Neural cell (in vitro differentiated cells): ENCODE measurements around the gene IQSEC1. TPM values are rescaled to one million over a fixed set of nuclear protein-coding genes. Genes with fewer than 3 reads are reported as not detected.

Experiments used
- H2AFZ ChIP-seq: fragments of 200-600, 300-800 bp; sonication (generic), shearing (Covaris generic); 2 replicates; pipeline ENCODE4 v1.6.0; 2014; ENCODE audit warnings: low read depth, mild to moderate bottlenecking, antibody characterized with exemption, low read length, moderate library complexity
- H3F3A ChIP-seq: fragments of 200-600 bp; shearing (Covaris generic); 2 replicates; pipeline ENCODE4 v1.6.1; 2016; ENCODE audit warnings: mild to moderate bottlenecking, moderate library complexity, mixed read lengths, antibody characterized with exemption, low read length; ENCODE audit not compliant: insufficient read depth, poor library complexity, severe bottlenecking
- H3K27ac ChIP-seq: fragments of 200-600, 300-800 bp; sonication (generic), shearing (Covaris generic); 2 replicates; pipeline ENCODE4 v1.5.1; 2014; ENCODE audit warnings: mild to moderate bottlenecking, low read length, moderate library complexity
- H3K27me3 ChIP-seq: fragments of 300-800, 200-600 bp; sonication (generic), shearing (Covaris generic); 2 replicates; pipeline ENCODE4 v1.6.0; 2014; ENCODE audit warnings: mild to moderate bottlenecking, low read depth, low read length, moderate library complexity; ENCODE audit not compliant: insufficient read depth
- H3K36me3 ChIP-seq: fragments of 300-800, 200-600 bp; sonication (generic), shearing (Covaris generic); 2 replicates; pipeline ENCODE4 v1.5.1; 2014; ENCODE audit warnings: mild to moderate bottlenecking, antibody characterized with exemption, low read length, moderate library complexity; ENCODE audit not compliant: insufficient read depth
- H3K4me2 ChIP-seq: fragments of 300-800, 200-600 bp; sonication (generic), shearing (Covaris generic); 2 replicates; pipeline ENCODE4 v1.6.0; 2014; ENCODE audit warnings: mild to moderate bottlenecking, low read length
- H3K4me3 ChIP-seq: fragments of 300-800, 200-600 bp; sonication (generic), shearing (Covaris generic); 2 replicates; pipeline ENCODE4 v1.5.1; 2014; ENCODE audit warnings: mild to moderate bottlenecking, low read length, moderate library complexity
- H3K79me2 ChIP-seq: fragments of 200-600 bp; shearing (Covaris generic); replicated peaks from 2 replicates; pipeline ENCODE4 v1.6.0; 2014; ENCODE audit warnings: mild to moderate bottlenecking, low read length, moderate library complexity; ENCODE audit not compliant: insufficient read depth
- H3K9ac ChIP-seq: fragments of 300-800, 200-600 bp; sonication (generic), shearing (Covaris generic); 2 replicates; pipeline ENCODE4 v1.6.1; 2016; ENCODE audit warnings: mild to moderate bottlenecking, low read length, mixed read lengths
- H3K9me2 ChIP-seq: fragments of 200-600 bp; shearing (Covaris generic); 2 replicates; pipeline ENCODE4 v1.6.1; 2016; ENCODE audit warnings: mild to moderate bottlenecking, low read length, mixed read lengths; ENCODE audit not compliant: insufficient read depth
- H3K9me3 ChIP-seq: fragments of 200-600, 300-800 bp; sonication (generic), shearing (Covaris generic); 2 replicates; pipeline ENCODE4 v1.6.1; 2016; ENCODE audit warnings: mild to moderate bottlenecking, mixed run types, low read length, moderate library complexity, mixed read lengths
- H4K20me1 ChIP-seq: fragments of 200-600 bp; shearing (Covaris generic); 2 replicates; pipeline ENCODE4 v1.6.1; 2016; ENCODE audit warnings: mild to moderate bottlenecking, mixed run types; ENCODE audit not compliant: insufficient read depth
- CTCF ChIP-seq: fragments of 450-650 bp; IDR thresholded peaks from 2 replicates; pipeline ENCODE4 v1.5.1; 2014; ENCODE audit warnings: antibody characterized with exemption, mild to moderate bottlenecking, moderate library complexity; ENCODE audit not compliant: poor library complexity, severe bottlenecking
- EP300 ChIP-seq: fragments of 450-650 bp; conservative IDR thresholded peaks from 2 replicates; pipeline ENCODE4 v1.6.1; 2014; ENCODE audit warnings: antibody characterized with exemption, mild to moderate bottlenecking, moderate library complexity; ENCODE audit not compliant: poor library complexity, severe bottlenecking
- EZH2 ChIP-seq: fragments of 200-600, 300-800 bp; shearing (Covaris generic), sonication (generic); IDR thresholded peaks from 2 replicates; pipeline ENCODE4 v1.6.1; 2014; ENCODE audit warnings: antibody characterized with exemption, low read length, borderline replicate concordance, mild to moderate bottlenecking; ENCODE audit not compliant: insufficient read depth, poor library complexity, severe bottlenecking
- RAD21 ChIP-seq: fragments of 450-650 bp; conservative IDR thresholded peaks from 2 replicates; pipeline ENCODE4 v1.6.1; 2014; ENCODE audit warnings: antibody characterized with exemption, mild to moderate bottlenecking, moderate library complexity
- TAF1 ChIP-seq: IDR thresholded peaks from 2 replicates; pipeline ENCODE4 v1.6.1; 2012; ENCODE audit warnings: low read depth
- polyA plus RNA-seq: library from polyadenylated mRNA; depleted of rRNA; stranded (reverse); fragments of >200 nt; gene quantifications from 2 replicates; pipeline ENCODE4 v1.2.3, GENCODE V29; 2014
- TF ChIP-seq, protein P1 (sequence below): IDR thresholded peaks from 2 replicates; pipeline ENCODE4 v1.6.1; 2012; ENCODE audit warnings: borderline replicate concordance

The IQSEC1 gene
- polyA plus RNA-seq, 1 donor from 2014 or later, result 6.0 TPM

DNA sequence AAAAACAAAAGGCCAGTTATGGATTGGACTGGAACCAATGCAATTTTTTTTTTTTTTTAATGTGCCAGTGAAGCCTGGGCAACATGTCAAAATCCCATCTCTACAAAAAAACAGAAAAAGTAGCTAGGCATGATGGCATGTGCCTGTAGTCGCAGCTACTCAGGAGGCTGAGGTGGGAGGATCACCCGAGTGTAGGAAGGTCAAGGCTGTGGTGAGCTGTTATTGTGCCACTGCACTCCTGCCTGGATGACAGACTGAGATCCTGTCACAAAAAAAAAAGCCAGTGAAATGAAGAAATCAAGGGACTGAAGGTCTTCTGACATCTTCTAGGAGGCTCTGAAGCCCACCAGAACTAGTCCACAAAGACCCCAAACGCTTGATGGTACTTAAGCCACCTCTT, 101.2 kb downstream of the IQSEC1 start:
- Histone ChIP-seq H3K9ac (no peak overlapping the region), H3F3A (no peaks in the 10 kb centered on the region), H3K4me2 (no peak overlapping the region), H3K9me3 (no peaks in the 10 kb centered on the region), H3K79me2 (no peaks in the 10 kb centered on the region), H2AFZ (no peak overlapping the region), H3K4me3 (no peak overlapping the region), H3K36me3 (no peaks in the 10 kb centered on the region), H3K27me3 (no peaks in the 10 kb centered on the region), H4K20me1 (no peaks in the 10 kb centered on the region), H3K9me2 (no peaks in the 10 kb centered on the region), H3K27ac (no peak overlapping the region)
- TF ChIP-seq RAD21 (no peak), TAF1 (no peak), EZH2 (no peak), CTCF (no peak)

DNA sequence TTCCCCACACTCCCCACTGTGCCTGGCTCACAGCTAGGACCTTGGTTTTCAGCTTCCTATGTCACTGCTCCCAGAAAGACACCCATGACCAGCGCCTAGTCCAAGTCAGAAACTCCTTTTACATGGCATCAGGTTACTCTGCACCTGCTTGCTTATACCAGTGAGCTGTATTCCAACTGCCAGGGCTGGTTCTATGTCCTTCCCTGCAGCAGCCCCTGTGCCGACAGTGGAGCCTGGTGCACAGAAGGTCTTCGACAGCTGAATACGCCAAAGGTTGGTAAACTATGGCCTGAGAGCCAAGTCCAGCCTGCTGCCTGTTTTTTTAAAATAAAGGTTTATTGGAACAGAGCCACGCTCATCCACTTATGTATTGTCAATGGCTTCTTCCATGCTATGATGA, 102.5 kb downstream of the IQSEC1 start:
- Histone ChIP-seq H3K9me2 (no peaks in the 10 kb centered on the region), H3K9me3 (no peaks in the 10 kb centered on the region), H3K79me2 (peaks cover 5% of the 10 kb centered on the region), H3K27ac (no peak overlapping the region), H3F3A (no peaks in the 10 kb centered on the region), H2AFZ (no peak overlapping the region), H4K20me1 (no peaks in the 10 kb centered on the region), H3K4me2 (no peak overlapping the region), H3K9ac (no peak overlapping the region), H3K36me3 (no peaks in the 10 kb centered on the region), H3K4me3 (no peak overlapping the region), H3K27me3 (no peaks in the 10 kb centered on the region)
- TF ChIP-seq, protein P1, sequence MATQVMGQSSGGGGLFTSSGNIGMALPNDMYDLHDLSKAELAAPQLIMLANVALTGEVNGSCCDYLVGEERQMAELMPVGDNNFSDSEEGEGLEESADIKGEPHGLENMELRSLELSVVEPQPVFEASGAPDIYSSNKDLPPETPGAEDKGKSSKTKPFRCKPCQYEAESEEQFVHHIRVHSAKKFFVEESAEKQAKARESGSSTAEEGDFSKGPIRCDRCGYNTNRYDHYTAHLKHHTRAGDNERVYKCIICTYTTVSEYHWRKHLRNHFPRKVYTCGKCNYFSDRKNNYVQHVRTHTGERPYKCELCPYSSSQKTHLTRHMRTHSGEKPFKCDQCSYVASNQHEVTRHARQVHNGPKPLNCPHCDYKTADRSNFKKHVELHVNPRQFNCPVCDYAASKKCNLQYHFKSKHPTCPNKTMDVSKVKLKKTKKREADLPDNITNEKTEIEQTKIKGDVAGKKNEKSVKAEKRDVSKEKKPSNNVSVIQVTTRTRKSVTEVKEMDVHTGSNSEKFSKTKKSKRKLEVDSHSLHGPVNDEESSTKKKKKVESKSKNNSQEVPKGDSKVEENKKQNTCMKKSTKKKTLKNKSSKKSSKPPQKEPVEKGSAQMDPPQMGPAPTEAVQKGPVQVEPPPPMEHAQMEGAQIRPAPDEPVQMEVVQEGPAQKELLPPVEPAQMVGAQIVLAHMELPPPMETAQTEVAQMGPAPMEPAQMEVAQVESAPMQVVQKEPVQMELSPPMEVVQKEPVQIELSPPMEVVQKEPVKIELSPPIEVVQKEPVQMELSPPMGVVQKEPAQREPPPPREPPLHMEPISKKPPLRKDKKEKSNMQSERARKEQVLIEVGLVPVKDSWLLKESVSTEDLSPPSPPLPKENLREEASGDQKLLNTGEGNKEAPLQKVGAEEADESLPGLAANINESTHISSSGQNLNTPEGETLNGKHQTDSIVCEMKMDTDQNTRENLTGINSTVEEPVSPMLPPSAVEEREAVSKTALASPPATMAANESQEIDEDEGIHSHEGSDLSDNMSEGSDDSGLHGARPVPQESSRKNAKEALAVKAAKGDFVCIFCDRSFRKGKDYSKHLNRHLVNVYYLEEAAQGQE, result no peak
- TF ChIP-seq EP300 (no peak), CTCF (no peak), EZH2 (no peak), RAD21 (no peak), TAF1 (no peak)
